Neural cell (in vitro differentiated cells): Measurements from ENCODE around the gene C5orf47. TPM values are rescaled to one million over a fixed set of nuclear protein-coding genes. Genes with fewer than 3 reads are reported as not detected.
A peak's percentile ranks its signal among the peaks of the same experiment; 100 is the strongest.

ENCODE experiments used
- H2AFZ ChIP-seq: fragments of 200-600, 300-800 bp; sonication (generic), shearing (Covaris generic); 2 replicates; pipeline ENCODE4 v1.6.0; 2014; ENCODE audit warnings: low read depth, mild to moderate bottlenecking, antibody characterized with exemption, low read length, moderate library complexity
- H3F3A ChIP-seq: fragments of 200-600 bp; shearing (Covaris generic); 2 replicates; pipeline ENCODE4 v1.6.1; 2016; ENCODE audit warnings: mild to moderate bottlenecking, moderate library complexity, mixed read lengths, antibody characterized with exemption, low read length; ENCODE audit not compliant: insufficient read depth, poor library complexity, severe bottlenecking
- H3K27ac ChIP-seq: fragments of 200-600, 300-800 bp; sonication (generic), shearing (Covaris generic); 2 replicates; pipeline ENCODE4 v1.5.1; 2014; ENCODE audit warnings: mild to moderate bottlenecking, low read length, moderate library complexity
- H3K27me3 ChIP-seq: fragments of 300-800, 200-600 bp; sonication (generic), shearing (Covaris generic); 2 replicates; pipeline ENCODE4 v1.6.0; 2014; ENCODE audit warnings: mild to moderate bottlenecking, low read depth, low read length, moderate library complexity; ENCODE audit not compliant: insufficient read depth
- H3K36me3 ChIP-seq: fragments of 300-800, 200-600 bp; sonication (generic), shearing (Covaris generic); 2 replicates; pipeline ENCODE4 v1.5.1; 2014; ENCODE audit warnings: mild to moderate bottlenecking, antibody characterized with exemption, low read length, moderate library complexity; ENCODE audit not compliant: insufficient read depth
- H3K4me2 ChIP-seq: fragments of 300-800, 200-600 bp; sonication (generic), shearing (Covaris generic); 2 replicates; pipeline ENCODE4 v1.6.0; 2014; ENCODE audit warnings: mild to moderate bottlenecking, low read length
- H3K4me3 ChIP-seq: fragments of 300-800, 200-600 bp; sonication (generic), shearing (Covaris generic); 2 replicates; pipeline ENCODE4 v1.5.1; 2014; ENCODE audit warnings: mild to moderate bottlenecking, low read length, moderate library complexity
- H3K79me2 ChIP-seq: fragments of 200-600 bp; shearing (Covaris generic); replicated peaks from 2 replicates; pipeline ENCODE4 v1.6.0; 2014; ENCODE audit warnings: mild to moderate bottlenecking, low read length, moderate library complexity; ENCODE audit not compliant: insufficient read depth
- H3K9ac ChIP-seq: fragments of 300-800, 200-600 bp; sonication (generic), shearing (Covaris generic); 2 replicates; pipeline ENCODE4 v1.6.1; 2016; ENCODE audit warnings: mild to moderate bottlenecking, low read length, mixed read lengths
- H3K9me2 ChIP-seq: fragments of 200-600 bp; shearing (Covaris generic); 2 replicates; pipeline ENCODE4 v1.6.1; 2016; ENCODE audit warnings: mild to moderate bottlenecking, low read length, mixed read lengths; ENCODE audit not compliant: insufficient read depth
- H3K9me3 ChIP-seq: fragments of 200-600, 300-800 bp; sonication (generic), shearing (Covaris generic); 2 replicates; pipeline ENCODE4 v1.6.1; 2016; ENCODE audit warnings: mild to moderate bottlenecking, mixed run types, low read length, moderate library complexity, mixed read lengths
- H4K20me1 ChIP-seq: fragments of 200-600 bp; shearing (Covaris generic); 2 replicates; pipeline ENCODE4 v1.6.1; 2016; ENCODE audit warnings: mild to moderate bottlenecking, mixed run types; ENCODE audit not compliant: insufficient read depth
- CTCF ChIP-seq: fragments of 450-650 bp; IDR thresholded peaks from 2 replicates; pipeline ENCODE4 v1.5.1; 2014; ENCODE audit warnings: antibody characterized with exemption, mild to moderate bottlenecking, moderate library complexity; ENCODE audit not compliant: poor library complexity, severe bottlenecking
- EP300 ChIP-seq: fragments of 450-650 bp; conservative IDR thresholded peaks from 2 replicates; pipeline ENCODE4 v1.6.1; 2014; ENCODE audit warnings: antibody characterized with exemption, mild to moderate bottlenecking, moderate library complexity; ENCODE audit not compliant: poor library complexity, severe bottlenecking
- EZH2 ChIP-seq: fragments of 200-600, 300-800 bp; shearing (Covaris generic), sonication (generic); IDR thresholded peaks from 2 replicates; pipeline ENCODE4 v1.6.1; 2014; ENCODE audit warnings: antibody characterized with exemption, low read length, borderline replicate concordance, mild to moderate bottlenecking; ENCODE audit not compliant: insufficient read depth, poor library complexity, severe bottlenecking
- MXI1 ChIP-seq: fragments of 450-650 bp; conservative IDR thresholded peaks from 2 replicates; pipeline ENCODE4 v1.6.1; 2014; ENCODE audit warnings: antibody characterized with exemption, mild to moderate bottlenecking; ENCODE audit not compliant: poor library complexity, severe bottlenecking
- POLR2AphosphoS5 ChIP-seq: IDR thresholded peaks from 2 replicates; pipeline ENCODE4 v1.6.1; 2012
- RAD21 ChIP-seq: fragments of 450-650 bp; conservative IDR thresholded peaks from 2 replicates; pipeline ENCODE4 v1.6.1; 2014; ENCODE audit warnings: antibody characterized with exemption, mild to moderate bottlenecking, moderate library complexity
- REST ChIP-seq: IDR thresholded peaks from 2 replicates; pipeline ENCODE4 v1.6.1; 2012; ENCODE audit warnings: borderline replicate concordance
- SMC3 ChIP-seq: fragments of 450-650 bp; conservative IDR thresholded peaks from 2 replicates; pipeline ENCODE4 v1.6.1; 2014; ENCODE audit warnings: antibody characterized with exemption, mild to moderate bottlenecking, moderate library complexity; ENCODE audit not compliant: poor library complexity
- TAF1 ChIP-seq: IDR thresholded peaks from 2 replicates; pipeline ENCODE4 v1.6.1; 2012; ENCODE audit warnings: low read depth
- polyA plus RNA-seq: library from polyadenylated mRNA; depleted of rRNA; stranded (reverse); fragments of >200 nt; gene quantifications from 2 replicates; pipeline ENCODE4 v1.2.3, GENCODE V29; 2014

C5orf47 gene
- polyA plus RNA-seq, 1 donor from 2014 or later, result 0.25 TPM

GRCh38 chr5:174052636-174053035, 63.7 kb downstream of the C5orf47 start:
- H3K4me3 ChIP-seq, result peak overlapping the region; percentile 28

GRCh38 chr5:174053905-174054304, 64.9 kb downstream of the C5orf47 start:
- Histone ChIP-seq H3K4me2 (no peak overlapping the region), H4K20me1 (peaks cover 11% of the 10 kb centered on the region), H2AFZ (no peak overlapping the region), H3F3A (no peaks in the 10 kb centered on the region), H3K79me2 (peaks cover 26% of the 10 kb centered on the region), H3K27ac (no peak overlapping the region), H3K9me2 (no peaks in the 10 kb centered on the region), H3K4me3 (peak overlapping the region; percentile 28), H3K27me3 (no peaks in the 10 kb centered on the region), H3K36me3 (peaks cover 19% of the 10 kb centered on the region), H3K9ac (no peak overlapping the region), H3K9me3 (no peaks in the 10 kb centered on the region)
- TF ChIP-seq CTCF, result no peak
- no peak for TF ChIP-seq RAD21
- no peak for TF ChIP-seq TAF1
- TF ChIP-seq EP300, result no peak
- TF ChIP-seq POLR2AphosphoS5, result no peak
- TF ChIP-seq SMC3, result no peak
- no peak for TF ChIP-seq MXI1

More at GRCh38 chr5:174052636-174053035, 63.7 kb downstream of the C5orf47 start:
- Histone ChIP-seq H2AFZ (no peak overlapping the region), H3K79me2 (peaks cover 33% of the 10 kb centered on the region), H3F3A (no peaks in the 10 kb centered on the region), H3K9me2 (no peaks in the 10 kb centered on the region), H3K4me2 (no peak overlapping the region), H3K27ac (no peak overlapping the region), H3K9me3 (no peaks in the 10 kb centered on the region), H3K36me3 (peaks cover 16% of the 10 kb centered on the region), H3K9ac (no peak overlapping the region), H3K27me3 (no peaks in the 10 kb centered on the region), H4K20me1 (peaks cover 11% of the 10 kb centered on the region)
- TF ChIP-seq CTCF (no peak), TAF1 (no peak), POLR2AphosphoS5 (no peak), EZH2 (no peak), REST (no peak), EP300 (no peak), RAD21 (no peak), SMC3 (no peak), MXI1 (no peak)
